Natural killer cell (primary cell): ENCODE data around the gene FOXE3. TPM values are rescaled to one million over a fixed set of nuclear protein-coding genes. Genes with fewer than 3 reads are reported as not detected.

ENCODE experiments used
- ATAC-seq, 3 donors: fragments of 150-1000 bp in 2 of 3; fragments of 200-7000 bp in 1 of 3; cut with Tn5 transposase; 1 replicate in 1 of 3; 2 replicates in 2 of 3; pipeline ENCODE4 v1.10.0; 2021; ENCODE audit warnings: mild to moderate bottlenecking in 2 of 3, moderate library complexity in 2 of 3
- DNase-seq, 2 donors: peaks; one replicate each; pipeline versions ENCODE4 v3.0.0 to v3.0.0-alpha.2; 2013 to 2021; ENCODE audit warnings: mixed read lengths in 1 of 2
- H3K27ac ChIP-seq: one replicate; pipeline ENCODE4 v1.5.1; 2013; ENCODE audit warnings: mild to moderate bottlenecking, low read length
- H3K27me3 ChIP-seq: one replicate; pipeline ENCODE4 v1.6.1; 2013; ENCODE audit warnings: low read length; ENCODE audit not compliant: control insufficient read depth, insufficient read depth
- H3K36me3 ChIP-seq: one replicate; pipeline ENCODE4 v1.6.1; 2013; ENCODE audit warnings: low read length; ENCODE audit not compliant: control insufficient read depth, insufficient read depth
- H3K4me1 ChIP-seq: one replicate; pipeline ENCODE4 v1.6.1; 2013; ENCODE audit warnings: low read length; ENCODE audit not compliant: control insufficient read depth, insufficient read depth
- H3K4me3 ChIP-seq: one replicate; pipeline ENCODE4 v1.5.1; 2013; ENCODE audit warnings: low read length
- H3K9me3 ChIP-seq: one replicate; pipeline ENCODE4 v1.6.1; 2013; ENCODE audit warnings: low read length; ENCODE audit not compliant: control insufficient read depth, insufficient read depth
- H3K27ac Mint-ChIP-seq, 2 donors: one replicate each; pipeline ENCODE4 v1.8.0; 2022; ENCODE audit warnings: mild to moderate bottlenecking in 2 of 2, mixed read lengths in 2 of 2, moderate library complexity in 1 of 2
- H3K27me3 Mint-ChIP-seq, 2 donors: one replicate each; pipeline ENCODE4 v1.8.0; 2022; ENCODE audit warnings: low read depth in 2 of 2, mixed read lengths in 2 of 2
- H3K36me3 Mint-ChIP-seq: one replicate; pipeline ENCODE4 v1.8.0; 2022; ENCODE audit warnings: mixed read lengths
- H3K4me1 Mint-ChIP-seq, 2 donors: one replicate each; pipeline ENCODE4 v1.8.0; 2022; ENCODE audit warnings: mixed read lengths in 2 of 2
- H3K4me3 Mint-ChIP-seq: one replicate; pipeline ENCODE4 v1.8.0; 2022; ENCODE audit warnings: mild to moderate bottlenecking, moderate library complexity, mixed read lengths
- H3K9me3 Mint-ChIP-seq, 2 donors: one replicate each; pipeline ENCODE4 v1.8.0; 2022; ENCODE audit warnings: mixed read lengths in 2 of 2
- WGBS: methylation state at CpG from one replicate; pipeline ENCODE4 v1.1.7; 2013; ENCODE audit warnings: missing lambda C conversion rate; ENCODE audit not compliant: insufficient coverage; 5-methylcytosine and 5-hydroxymethylcytosine counted together
- intact Hi-C: fragments of 100-400 bp; cut with micrococcal nuclease; formaldehyde crosslinking; loops from one replicate; pipeline ENCODE4 v1.14.2; 2022
- total RNA-seq, 4 donors: library from RNA; stranded (reverse); fragments of 120-200 nt in 1 of 4; gene quantifications; one replicate each; pipeline versions ENCODE4 v1.2.3 to v1.2.4, GENCODE V29; 2013 to 2022
- TF ChIP-seq, protein P1 (sequence below): fragments of 200-600 bp; IDR thresholded peaks from one replicate; pipeline ENCODE4 v1.8.0; 2022; ENCODE audit warnings: antibody characterized with exemption

The FOXE3 gene
- total RNA-seq, 3 donors from 2014 or later (not counting 1 experiment from before 2014, with no cell fraction given): not detected

DNA sequence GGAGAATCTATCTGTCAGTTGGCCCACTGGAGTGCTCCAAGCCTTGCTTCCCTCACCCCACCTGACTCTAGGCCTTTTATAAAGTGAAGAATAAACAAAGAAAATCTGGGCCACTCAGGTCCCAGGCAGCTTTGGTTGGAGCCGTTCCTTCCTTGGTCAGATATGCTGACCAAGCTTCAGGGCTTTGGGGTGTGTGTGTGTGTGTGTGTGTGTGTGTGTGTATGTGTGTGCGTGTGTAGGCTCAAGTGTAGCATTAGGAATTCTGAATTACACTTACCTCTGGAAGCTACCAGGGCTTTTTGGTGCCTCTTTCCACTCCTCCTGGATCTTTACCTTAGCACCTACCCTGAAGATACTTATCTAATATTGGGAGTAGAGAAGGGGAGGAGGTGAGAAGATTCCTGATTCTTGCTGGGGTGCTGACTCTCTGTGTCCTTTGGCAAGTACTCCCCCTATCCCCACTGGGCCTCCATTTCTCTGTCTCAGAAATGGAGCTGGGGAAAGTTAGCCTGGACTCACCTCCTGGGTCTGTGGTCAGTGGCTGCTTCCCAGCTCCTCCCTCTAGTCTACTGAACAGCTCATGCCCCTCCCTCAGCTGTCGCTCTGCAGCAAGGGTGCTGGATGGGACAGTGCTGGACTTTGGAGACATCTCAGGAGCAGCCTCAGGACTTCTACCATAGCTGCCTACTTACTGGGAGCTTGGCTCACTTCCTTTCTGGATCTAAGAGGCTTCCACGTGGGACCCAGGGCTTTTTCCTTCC, 32.6 kb downstream of the FOXE3 start:
- Mint-ChIP-seq H3K27ac (no peak overlapping the region), H3K27me3 (peaks cover 36 to 78% of the 10 kb centered on the region in 2 donors), H3K36me3 (no peaks in the 10 kb centered on the region), H3K4me1 (peaks cover 10 to 21% of the 10 kb centered on the region in 2 donors), H3K4me3 (no peak overlapping the region), H3K9me3 (no peaks in the 10 kb centered on the region)
- WGBS: 13% methylated on average over 3 of the region's 4 CpGs
- no peak overlapping the region for H3K27ac ChIP-seq
- peaks cover 22% of the 10 kb centered on the region for H3K4me1 ChIP-seq
- intact Hi-C loops: no loop called here
- peaks cover 63% of the 10 kb centered on the region for H3K27me3 ChIP-seq
- no peak overlapping the region for H3K4me3 ChIP-seq
- TF ChIP-seq, protein P1, sequence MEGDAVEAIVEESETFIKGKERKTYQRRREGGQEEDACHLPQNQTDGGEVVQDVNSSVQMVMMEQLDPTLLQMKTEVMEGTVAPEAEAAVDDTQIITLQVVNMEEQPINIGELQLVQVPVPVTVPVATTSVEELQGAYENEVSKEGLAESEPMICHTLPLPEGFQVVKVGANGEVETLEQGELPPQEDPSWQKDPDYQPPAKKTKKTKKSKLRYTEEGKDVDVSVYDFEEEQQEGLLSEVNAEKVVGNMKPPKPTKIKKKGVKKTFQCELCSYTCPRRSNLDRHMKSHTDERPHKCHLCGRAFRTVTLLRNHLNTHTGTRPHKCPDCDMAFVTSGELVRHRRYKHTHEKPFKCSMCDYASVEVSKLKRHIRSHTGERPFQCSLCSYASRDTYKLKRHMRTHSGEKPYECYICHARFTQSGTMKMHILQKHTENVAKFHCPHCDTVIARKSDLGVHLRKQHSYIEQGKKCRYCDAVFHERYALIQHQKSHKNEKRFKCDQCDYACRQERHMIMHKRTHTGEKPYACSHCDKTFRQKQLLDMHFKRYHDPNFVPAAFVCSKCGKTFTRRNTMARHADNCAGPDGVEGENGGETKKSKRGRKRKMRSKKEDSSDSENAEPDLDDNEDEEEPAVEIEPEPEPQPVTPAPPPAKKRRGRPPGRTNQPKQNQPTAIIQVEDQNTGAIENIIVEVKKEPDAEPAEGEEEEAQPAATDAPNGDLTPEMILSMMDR: no peak
- H3K9me3 ChIP-seq: peaks cover 3% of the 10 kb centered on the region
- no peaks in the 10 kb centered on the region for H3K36me3 ChIP-seq
- no peak for ATAC-seq
- DNase-seq: no peak

DNA sequence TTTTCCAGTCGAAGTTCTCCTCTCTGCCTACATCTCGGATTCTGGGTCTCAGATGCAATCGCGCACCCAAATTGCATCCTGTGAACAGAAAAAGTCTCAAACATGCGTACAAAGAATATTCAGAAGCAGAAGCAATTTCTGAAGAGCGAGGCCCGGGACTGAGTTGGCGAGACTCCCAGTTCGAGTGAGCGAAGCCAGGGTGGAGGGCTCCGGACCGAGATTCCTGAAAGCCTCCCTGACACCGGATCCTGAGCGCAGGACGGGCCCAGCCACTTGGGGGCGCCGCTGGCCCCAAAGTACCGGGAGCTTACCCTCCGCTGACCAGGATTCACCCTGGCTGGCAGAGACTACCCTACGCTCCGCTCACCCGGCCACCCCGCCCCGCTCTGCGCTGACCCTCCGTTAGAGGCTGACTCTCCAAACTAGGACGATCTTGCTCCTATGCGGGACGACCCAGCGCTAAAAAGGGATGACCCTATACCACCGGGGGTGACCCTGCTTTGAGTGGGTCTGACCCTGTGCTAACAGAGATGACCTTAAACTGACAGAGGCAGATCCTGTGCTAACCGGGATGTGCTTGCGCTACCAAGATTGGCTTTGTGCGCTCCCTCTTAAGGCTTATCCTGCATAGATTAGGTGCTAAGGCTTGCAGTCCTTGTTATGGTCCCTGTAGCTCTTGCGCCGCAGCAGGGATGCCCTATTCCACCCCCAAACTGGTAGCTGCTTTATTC, 33.9 kb downstream of the FOXE3 start:
- Histone ChIP-seq H3K27me3 (peaks cover 50% of the 10 kb centered on the region), H3K4me3 (no peak overlapping the region), H3K36me3 (no peaks in the 10 kb centered on the region), H3K4me1 (peaks cover 9% of the 10 kb centered on the region), H3K9me3 (no peaks in the 10 kb centered on the region), H3K27ac (no peak overlapping the region)
- intact Hi-C loops: no loop called here
- H3K4me3 Mint-ChIP-seq: no peak overlapping the region
- 13% methylated on average over 36 of the region's 36 CpGs for WGBS
- H3K27ac Mint-ChIP-seq: no peak overlapping the region
- H3K9me3 Mint-ChIP-seq: no peaks in the 10 kb centered on the region
- DNase-seq: peak in 1 of 2 donors; percentile 13
- no peaks in the 10 kb centered on the region for H3K36me3 Mint-ChIP-seq
- H3K4me1 Mint-ChIP-seq: peaks cover 0 to 7% of the 10 kb centered on the region in 2 donors
- peak in 1 of 3 donors; percentile 32 for ATAC-seq
- TF ChIP-seq, protein P1: peak; percentile 15
- peaks cover 40 to 81% of the 10 kb centered on the region in 2 donors for H3K27me3 Mint-ChIP-seq

DNA sequence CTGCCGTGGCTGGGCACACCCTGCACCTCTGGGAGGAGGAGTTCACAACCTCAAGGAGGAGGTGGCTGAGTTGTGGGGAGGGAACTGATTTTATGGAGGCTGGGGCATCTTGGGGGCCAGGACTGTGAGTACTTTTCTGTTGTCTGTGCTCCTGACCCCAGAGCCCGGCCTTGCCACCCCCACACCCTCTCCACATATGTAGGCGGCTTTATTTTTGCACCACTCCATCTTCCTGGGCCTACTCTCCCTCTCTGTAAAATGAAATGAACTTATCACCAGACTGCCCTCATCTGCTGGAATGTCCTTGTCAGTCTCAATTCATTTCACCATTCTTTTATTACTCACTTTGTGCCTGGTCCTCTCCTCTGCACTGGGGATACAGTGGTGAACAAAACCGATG, 34.5 kb downstream of the FOXE3 start:
- TF ChIP-seq, protein P1: no peak
- intact Hi-C loops: no loop called here
- Mint-ChIP-seq H3K9me3 (no peaks in the 10 kb centered on the region), H3K27ac (no peak overlapping the region), H3K4me1 (peaks cover 0 to 4% of the 10 kb centered on the region in 2 donors), H3K27me3 (peaks cover 46 to 80% of the 10 kb centered on the region in 2 donors), H3K36me3 (no peaks in the 10 kb centered on the region), H3K4me3 (no peak overlapping the region)
- Histone ChIP-seq H3K9me3 (no peaks in the 10 kb centered on the region), H3K27me3 (peaks cover 44% of the 10 kb centered on the region), H3K36me3 (no peaks in the 10 kb centered on the region), H3K27ac (no peak overlapping the region), H3K4me3 (no peak overlapping the region), H3K4me1 (peaks cover 3% of the 10 kb centered on the region)
- WGBS: 49% methylated on average over 4 of the region's 4 CpGs
- DNase-seq: no peak
- no peak for ATAC-seq
